GM23248 (cell line): ENCODE results near the gene PID1. TPM values are rescaled to one million over a fixed set of nuclear protein-coding genes. Genes with fewer than 3 reads are reported as not detected.

Source experiments
- DNase-seq: peaks from one replicate; pipeline ENCODE4 v3.0.0-alpha.2; 2015
- H2AFZ ChIP-seq: fragments of 200-600 bp; sonication (generic); 2 replicates; pipeline ENCODE4 v1.6.1; 2016; ENCODE audit warnings: antibody characterized with exemption
- H3F3A ChIP-seq: fragments of 200-600 bp; sonication (generic); 2 replicates; pipeline ENCODE4 v1.6.1; 2016; ENCODE audit warnings: mild to moderate bottlenecking, antibody characterized with exemption, mixed run types; ENCODE audit not compliant: insufficient read depth
- H3K27ac ChIP-seq: fragments of 200-600 bp; sonication (generic); 2 replicates; pipeline ENCODE4 v1.5.1; 2016; ENCODE audit warnings: mild to moderate bottlenecking
- H3K27me3 ChIP-seq: fragments of 200-600 bp; sonication (generic); replicated peaks from 2 replicates; pipeline ENCODE4 v1.6.1; 2016; ENCODE audit warnings: mild to moderate bottlenecking; ENCODE audit not compliant: insufficient read depth
- H3K36me3 ChIP-seq: fragments of 200-600 bp; sonication (generic); 2 replicates; pipeline ENCODE4 v1.6.1; 2016; ENCODE audit warnings: low read depth, mild to moderate bottlenecking
- H3K4me1 ChIP-seq: fragments of 200-600 bp; sonication (generic); 2 replicates; pipeline ENCODE4 v1.6.1; 2016; ENCODE audit warnings: mild to moderate bottlenecking; ENCODE audit not compliant: insufficient read depth
- H3K4me2 ChIP-seq: fragments of 200-600 bp; sonication (generic); one replicate; pipeline ENCODE4 v1.6.1; 2016; ENCODE audit warnings: mild to moderate bottlenecking; ENCODE audit not compliant: unreplicated experiment
- H3K4me3 ChIP-seq: fragments of 200-600 bp; sonication (generic); 2 replicates; pipeline ENCODE4 v1.5.1; 2016; ENCODE audit warnings: mild to moderate bottlenecking
- H3K79me2 ChIP-seq: fragments of 200-600 bp; sonication (generic); 2 replicates; pipeline ENCODE4 v1.6.1; 2016; ENCODE audit warnings: mild to moderate bottlenecking; ENCODE audit not compliant: insufficient read depth
- H3K9ac ChIP-seq: fragments of 200-600 bp; sonication (generic); 2 replicates; pipeline ENCODE4 v1.6.1; 2016; ENCODE audit warnings: mild to moderate bottlenecking
- H3K9me2 ChIP-seq: fragments of 200-600 bp; sonication (generic); 2 replicates; pipeline ENCODE4 v1.6.1; 2016; ENCODE audit warnings: mixed run types, mild to moderate bottlenecking, moderate library complexity; ENCODE audit not compliant: insufficient read depth
- H3K9me3 ChIP-seq: fragments of 200-600 bp; sonication (generic); one replicate; pipeline ENCODE4 v1.6.1; 2017; ENCODE audit warnings: low read depth
- H4K20me1 ChIP-seq: fragments of 200-600 bp; sonication (generic); 2 replicates; pipeline ENCODE4 v1.6.0; 2016; ENCODE audit not compliant: insufficient read depth
- EZH2 ChIP-seq: fragments of 200-600 bp; sonication (generic); IDR thresholded peaks from 2 replicates; pipeline ENCODE4 v1.6.1; 2018; ENCODE audit warnings: antibody characterized with exemption, mild to moderate bottlenecking; ENCODE audit not compliant: insufficient read depth, poor library complexity, severe bottlenecking
- EZH2phosphoT487 ChIP-seq: fragments of 200-600 bp; sonication (generic); IDR thresholded peaks from 2 replicates; pipeline ENCODE4 v1.6.1; 2018; ENCODE audit warnings: antibody characterized with exemption, moderate library complexity, mild to moderate bottlenecking, low read depth; ENCODE audit not compliant: insufficient read depth
- WGBS, 2 experiments: methylation state at CpG; one replicate each; pipeline ENCODE4 v1.1.6; 2015 to 2017; ENCODE audit warnings: low lambda C conversion rate in 2 of 2, low coverage in 1 of 2; ENCODE audit errors: missing lambda C conversion rate in 2 of 2; 5-methylcytosine and 5-hydroxymethylcytosine counted together
- in situ Hi-C: fragments of 300-500 bp; cut with MboI; formaldehyde crosslinking; loops from 2 replicates; pipeline ENCODE4 v1.15.0; 2020
- polyA plus RNA-seq: library from polyadenylated mRNA; unstranded; fragments of >200 nt; fragmentation: Nextera tagmentation; extraction: Ambion mirVana; gene quantifications from 2 replicates; pipeline ENCODE4 v1.2.1, GENCODE V29; 2016
- total RNA-seq: library from RNA; depleted of rRNA; stranded (reverse); fragments of >200 nt; shearing (Covaris generic); gene quantifications from 2 replicates; pipeline ENCODE4 v1.2.3, GENCODE V29; 2014

Gene PID1
- total and polyA plus RNA-seq, 2 experiments from 2014 or later: 5.9 to 8.6 TPM

- no peaks in the 10 kb centered on the region for H3K79me2 ChIP-seq
- H3K4me3 ChIP-seq: no peak overlapping the region
- TF ChIP-seq EZH2 (no peak), EZH2phosphoT487 (no peak)
- no peaks in the 10 kb centered on the region for H3F3A ChIP-seq
- no peaks in the 10 kb centered on the region for H3K27me3 ChIP-seq
- H3K9me2 ChIP-seq: no peaks in the 10 kb centered on the region
- no peaks in the 10 kb centered on the region for H3K9me3 ChIP-seq
- in situ Hi-C loops: no loop called here
- H3K9ac ChIP-seq: no peak overlapping the region
- H4K20me1 ChIP-seq: no peaks in the 10 kb centered on the region
- no peaks in the 10 kb centered on the region for H3K4me1 ChIP-seq
- H2AFZ ChIP-seq: no peak overlapping the region
- DNase-seq: no peak
- H3K4me2 ChIP-seq: no peak overlapping the region
- no peaks in the 10 kb centered on the region for H3K36me3 ChIP-seq
- H3K27ac ChIP-seq: no peak overlapping the region
- WGBS, 2 experiments: 88 to 100% methylated on average over 1 of the region's 1 CpG
Observed at GRCh38 chr2:229202646-229203045, 68.4 kb downstream of the PID1 start.

- no peaks in the 10 kb centered on the region for H3K79me2 ChIP-seq
- H3K9me2 ChIP-seq: no peaks in the 10 kb centered on the region
- H3K4me3 ChIP-seq: no peak overlapping the region
- no peaks in the 10 kb centered on the region for H3K27me3 ChIP-seq
- no peaks in the 10 kb centered on the region for H3K9me3 ChIP-seq
- WGBS, 2 experiments: 49 to 58% methylated on average over 7 of the region's 7 CpGs
- no peaks in the 10 kb centered on the region for H3K4me1 ChIP-seq
- no peak for DNase-seq
- no peak overlapping the region for H2AFZ ChIP-seq
- H3K9ac ChIP-seq: no peak overlapping the region
- H3F3A ChIP-seq: no peaks in the 10 kb centered on the region
- no peaks in the 10 kb centered on the region for H4K20me1 ChIP-seq
- in situ Hi-C loops: no loop called here
- TF ChIP-seq EZH2: no peak
- TF ChIP-seq EZH2phosphoT487: no peak
- H3K4me2 ChIP-seq: no peak overlapping the region
- H3K27ac ChIP-seq: no peak overlapping the region
- H3K36me3 ChIP-seq: no peaks in the 10 kb centered on the region
Observed at GRCh38 chr2:229201521-229201920, 69.6 kb downstream of the PID1 start.

- TF ChIP-seq EZH2phosphoT487 (no peak), EZH2 (no peak)
- no peaks in the 10 kb centered on the region for H3K9me3 ChIP-seq
- in situ Hi-C loops: no loop called here
- no peak for DNase-seq
- H3K27ac ChIP-seq: no peak overlapping the region
- H3K4me2 ChIP-seq: no peak overlapping the region
- H4K20me1 ChIP-seq: no peaks in the 10 kb centered on the region
- no peaks in the 10 kb centered on the region for H3F3A ChIP-seq
- H3K4me1 ChIP-seq: no peaks in the 10 kb centered on the region
- 46 to 50% methylated on average over 2 of the region's 2 CpGs for WGBS, 2 experiments
- no peaks in the 10 kb centered on the region for H3K79me2 ChIP-seq
- H3K9me2 ChIP-seq: no peaks in the 10 kb centered on the region
- H3K27me3 ChIP-seq: no peaks in the 10 kb centered on the region
- H2AFZ ChIP-seq: no peak overlapping the region
- H3K4me3 ChIP-seq: no peak overlapping the region
- no peak overlapping the region for H3K9ac ChIP-seq
- H3K36me3 ChIP-seq: no peaks in the 10 kb centered on the region
Observed at GRCh38 chr2:229199267-229199666, 71.8 kb downstream of the PID1 start.

DNA sequence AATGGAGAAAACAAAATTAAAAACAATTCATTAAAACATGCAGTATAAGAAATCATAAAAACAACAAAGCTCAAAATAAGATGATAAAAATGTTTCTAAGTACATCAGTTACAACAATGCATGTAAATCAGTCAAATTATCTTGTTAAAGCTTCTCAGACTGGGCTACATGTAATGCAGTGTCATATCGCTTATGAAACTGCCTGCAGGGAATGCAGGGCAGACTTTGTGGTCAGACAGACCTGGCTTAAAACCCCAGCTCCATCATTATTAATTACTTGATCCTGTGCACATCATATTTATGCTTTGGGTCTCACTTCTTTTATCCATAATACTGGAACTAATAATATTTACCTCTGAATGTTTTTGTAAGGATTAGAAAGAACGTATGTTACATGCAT lies 74.6 kb downstream of the PID1 start:
- H2AFZ ChIP-seq: no peak overlapping the region
- no peak for DNase-seq
- no peaks in the 10 kb centered on the region for H3K36me3 ChIP-seq
- in situ Hi-C loops: no loop called here
- no peak overlapping the region for H3K4me3 ChIP-seq
- no peaks in the 10 kb centered on the region for H3K79me2 ChIP-seq
- no peaks in the 10 kb centered on the region for H4K20me1 ChIP-seq
- no peak overlapping the region for H3K27ac ChIP-seq
- H3K4me2 ChIP-seq: no peak overlapping the region
- 90 to 92% methylated on average over 2 of the region's 2 CpGs for WGBS, 2 experiments
- H3F3A ChIP-seq: no peaks in the 10 kb centered on the region
- no peaks in the 10 kb centered on the region for H3K27me3 ChIP-seq
- H3K9ac ChIP-seq: no peak overlapping the region
- H3K4me1 ChIP-seq: no peaks in the 10 kb centered on the region
- no peak for TF ChIP-seq EZH2phosphoT487
- no peak for TF ChIP-seq EZH2
- H3K9me2 ChIP-seq: no peaks in the 10 kb centered on the region
- no peaks in the 10 kb centered on the region for H3K9me3 ChIP-seq

DNA sequence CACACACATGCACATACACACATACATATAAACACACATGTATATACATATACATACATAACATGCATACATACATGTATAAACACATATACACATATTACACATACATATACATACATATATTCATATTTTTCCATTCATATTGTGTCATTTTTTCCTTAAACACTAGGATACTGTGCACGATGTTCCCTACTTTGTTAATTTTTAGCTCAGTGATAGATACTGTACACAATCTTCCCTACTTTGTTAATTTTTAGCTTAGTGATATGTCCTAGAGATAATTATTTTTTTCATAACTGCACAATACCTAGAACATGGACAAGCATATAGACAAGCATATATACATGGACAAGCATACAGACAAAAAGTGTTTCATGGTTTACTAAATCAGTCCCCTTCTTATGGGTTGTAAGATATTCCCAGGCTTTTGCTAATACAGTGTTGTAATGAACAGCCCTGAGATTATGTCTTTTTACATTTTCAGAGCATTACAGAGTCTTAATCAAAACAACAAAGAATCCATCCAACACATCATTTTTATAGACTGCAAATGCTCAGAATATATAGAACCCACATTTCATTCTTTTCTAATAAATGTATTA lies 75.6 kb downstream of the PID1 start:
- H3K4me2 ChIP-seq: no peak overlapping the region
- no peak overlapping the region for H3K9ac ChIP-seq
- H3K4me1 ChIP-seq: no peaks in the 10 kb centered on the region
- no peaks in the 10 kb centered on the region for H4K20me1 ChIP-seq
- H3K79me2 ChIP-seq: no peaks in the 10 kb centered on the region
- no peaks in the 10 kb centered on the region for H3K27me3 ChIP-seq
- in situ Hi-C loops: no loop called here
- H3F3A ChIP-seq: no peaks in the 10 kb centered on the region
- no peaks in the 10 kb centered on the region for H3K9me2 ChIP-seq
- H3K36me3 ChIP-seq: no peaks in the 10 kb centered on the region
- no peak overlapping the region for H3K27ac ChIP-seq
- no peak for TF ChIP-seq EZH2
- no peak overlapping the region for H2AFZ ChIP-seq
- no peaks in the 10 kb centered on the region for H3K9me3 ChIP-seq
- DNase-seq: no peak
- 84 to 92% methylated on average over 1 of the region's 1 CpG for WGBS, 2 experiments
- no peak overlapping the region for H3K4me3 ChIP-seq
